Measurements from ENCODE around the gene CCDC47.

The CCDC47 gene

DNA sequence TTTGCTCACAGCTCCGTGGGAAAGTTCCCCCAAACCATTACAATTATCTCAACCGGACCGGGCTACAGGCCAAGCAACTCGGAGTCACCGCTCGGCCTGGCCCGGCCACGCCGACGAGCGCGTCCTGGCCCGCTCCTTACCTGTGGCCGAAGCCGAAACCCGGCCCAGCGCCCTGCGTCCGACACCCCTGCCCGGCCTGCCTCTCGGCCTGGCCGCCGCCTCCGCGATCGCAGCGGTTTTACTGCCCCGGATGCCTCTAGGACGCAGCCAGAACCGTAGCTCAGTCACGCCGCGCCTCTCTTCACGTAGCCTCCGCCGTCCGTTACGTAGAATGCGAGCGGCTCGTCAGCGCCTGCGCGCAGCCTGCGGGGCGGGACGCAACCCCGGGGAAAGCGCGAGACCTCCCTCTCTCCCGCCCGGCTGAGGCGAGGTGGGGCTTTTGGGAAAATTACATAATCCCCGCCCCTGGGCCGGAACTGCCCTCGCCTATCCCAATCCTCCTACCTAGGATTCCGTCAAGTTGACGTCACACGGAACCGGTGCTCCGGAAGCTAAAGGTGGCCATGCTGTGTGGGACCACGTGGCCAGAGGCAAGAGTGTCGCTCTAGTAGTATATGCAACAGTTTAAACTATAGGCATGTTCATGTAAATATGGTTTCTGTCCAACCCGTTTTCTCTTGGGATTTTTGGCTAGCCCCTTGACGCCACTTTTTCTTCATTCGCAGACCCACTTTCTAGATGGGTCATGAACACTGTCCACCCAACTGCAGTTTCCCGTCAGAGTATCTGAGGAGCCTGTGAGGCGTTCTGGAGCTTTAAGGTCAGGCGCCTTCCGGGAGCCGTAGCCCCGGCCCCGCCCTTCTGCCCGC, at the start of gene CCDC47 (continued):
- peak; percentile 94 for TF ChIP-seq YY1 (tag by site-specific recombination; IDR thresholded peaks at IDR 0.05)
- TF ChIP-seq ZNF138 (tag by site-specific recombination; IDR thresholded peaks at IDR 0.05; ENCODE audit: borderline replicate concordance): no peak
- TF ChIP-seq ZFP41 (tag by site-specific recombination; IDR thresholded peaks at IDR 0.05; ENCODE audit: borderline replicate concordance): no peak
- peak; percentile 58; the same call in 1 of the 2 replicates for TF ChIP-seq ZNF184 (tag by site-specific recombination; IDR thresholded peaks at IDR 0.05)
- TF ChIP-seq ZSCAN5A (tag by site-specific recombination; IDR thresholded peaks at IDR 0.05): 0 out of 2 replicates have a peak, but pooled peaks have one; percentile 36
- TF ChIP-seq, protein P1, sequence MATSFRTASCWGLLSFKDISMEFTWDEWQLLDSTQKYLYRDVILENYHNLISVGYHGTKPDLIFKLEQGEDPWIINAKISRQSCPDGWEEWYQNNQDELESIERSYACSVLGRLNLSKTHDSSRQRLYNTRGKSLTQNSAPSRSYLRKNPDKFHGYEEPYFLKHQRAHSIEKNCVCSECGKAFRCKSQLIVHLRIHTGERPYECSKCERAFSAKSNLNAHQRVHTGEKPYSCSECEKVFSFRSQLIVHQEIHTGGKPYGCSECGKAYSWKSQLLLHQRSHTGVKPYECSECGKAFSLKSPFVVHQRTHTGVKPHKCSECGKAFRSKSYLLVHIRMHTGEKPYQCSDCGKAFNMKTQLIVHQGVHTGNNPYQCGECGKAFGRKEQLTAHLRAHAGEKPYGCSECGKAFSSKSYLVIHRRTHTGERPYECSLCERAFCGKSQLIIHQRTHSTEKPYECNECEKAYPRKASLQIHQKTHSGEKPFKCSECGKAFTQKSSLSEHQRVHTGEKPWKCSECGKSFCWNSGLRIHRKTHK (tag by site-specific recombination; IDR thresholded peaks at IDR 0.05): no peak
- TF ChIP-seq ZNF394 (tag by site-specific recombination; IDR thresholded peaks at IDR 0.05; ENCODE audit: borderline replicate concordance): peak; percentile 96
- no peak; the same call in 1 of the 2 replicates for TF ChIP-seq RBAK (tag by site-specific recombination; IDR thresholded peaks at IDR 0.05)
- TF ChIP-seq SCRT1 (tag by site-specific recombination; IDR thresholded peaks at IDR 0.05; ENCODE audit: borderline replicate concordance): peak; percentile 97
- TF ChIP-seq SP7 (tag by site-specific recombination; IDR thresholded peaks at IDR 0.05): peak; percentile 69; the same call in 1 of the 2 replicates
- TF ChIP-seq GLIS1 (tag by site-specific recombination; IDR thresholded peaks at IDR 0.05): peak; percentile 35; the same call in 1 of the 2 replicates
- peak; percentile 90 for TF ChIP-seq ZNF639 (tag by site-specific recombination; IDR thresholded peaks at IDR 0.05)
- TF ChIP-seq, protein P2, sequence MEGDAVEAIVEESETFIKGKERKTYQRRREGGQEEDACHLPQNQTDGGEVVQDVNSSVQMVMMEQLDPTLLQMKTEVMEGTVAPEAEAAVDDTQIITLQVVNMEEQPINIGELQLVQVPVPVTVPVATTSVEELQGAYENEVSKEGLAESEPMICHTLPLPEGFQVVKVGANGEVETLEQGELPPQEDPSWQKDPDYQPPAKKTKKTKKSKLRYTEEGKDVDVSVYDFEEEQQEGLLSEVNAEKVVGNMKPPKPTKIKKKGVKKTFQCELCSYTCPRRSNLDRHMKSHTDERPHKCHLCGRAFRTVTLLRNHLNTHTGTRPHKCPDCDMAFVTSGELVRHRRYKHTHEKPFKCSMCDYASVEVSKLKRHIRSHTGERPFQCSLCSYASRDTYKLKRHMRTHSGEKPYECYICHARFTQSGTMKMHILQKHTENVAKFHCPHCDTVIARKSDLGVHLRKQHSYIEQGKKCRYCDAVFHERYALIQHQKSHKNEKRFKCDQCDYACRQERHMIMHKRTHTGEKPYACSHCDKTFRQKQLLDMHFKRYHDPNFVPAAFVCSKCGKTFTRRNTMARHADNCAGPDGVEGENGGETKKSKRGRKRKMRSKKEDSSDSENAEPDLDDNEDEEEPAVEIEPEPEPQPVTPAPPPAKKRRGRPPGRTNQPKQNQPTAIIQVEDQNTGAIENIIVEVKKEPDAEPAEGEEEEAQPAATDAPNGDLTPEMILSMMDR (tag by site-specific recombination; IDR thresholded peaks at IDR 0.05): no peak; the same call in 1 of the 2 replicates
- peak; percentile 97 for TF ChIP-seq ZEB2 (tag by site-specific recombination; IDR thresholded peaks at IDR 0.05)
- TF ChIP-seq PRDM1 (tag by site-specific recombination; IDR thresholded peaks at IDR 0.05): no peak
- peak; percentile 42; the same call in 1 of the 2 replicates for TF ChIP-seq ZNF561 (tag by site-specific recombination; IDR thresholded peaks at IDR 0.05; ENCODE audit: borderline replicate concordance)
- TF ChIP-seq HOXC10 (CRISPR knock-in tag; IDR thresholded peaks at IDR 0.05): peak; percentile 62; the same call in 1 of the 2 replicates
- peak; percentile 61 for TF ChIP-seq ZFHX2 (tag by site-specific recombination; conservative IDR thresholded peaks at IDR 0.05)

DNA sequence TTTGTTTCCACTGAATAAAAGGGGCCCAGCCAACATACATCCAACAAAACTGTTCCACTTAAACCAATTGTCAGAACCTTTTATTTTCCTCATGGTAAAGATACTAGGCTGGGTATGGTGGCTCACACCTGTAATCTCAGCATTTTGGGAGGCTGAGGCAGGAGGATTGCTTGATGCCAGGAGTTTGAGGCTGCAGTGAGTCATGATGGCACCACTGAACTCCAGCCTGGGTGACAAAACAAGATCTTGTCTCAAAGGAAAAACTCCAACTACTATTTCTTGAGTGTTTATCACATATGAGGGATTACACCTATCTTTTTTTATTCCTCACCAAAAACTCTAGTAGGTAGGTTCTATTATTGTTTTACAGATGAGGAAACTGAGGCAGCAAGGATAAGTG, 49.1 kb upstream of the CCDC47 start:
- Histone ChIP-seq H3K9me3 (ENCODE audit: control insufficient read depth, insufficient read depth, low read depth, low read length) (no peaks in the 10 kb centered on the region), H3K4me1 (ENCODE audit: control insufficient read depth, insufficient read depth, low read length) (peaks cover 3% of the 10 kb centered on the region; the same call in 1 of the 2 replicates), H3K36me3 (ENCODE audit: control insufficient read depth in 2 of 2, insufficient read depth in 1 of 2, low read length in 2 of 2) (peaks cover 60 to 85% of the 10 kb centered on the region in 2 experiments), H3K27ac (ENCODE audit: extremely low read depth, low read depth, low read length) (no peak overlapping the region), H3K4me3 (ENCODE audit: low read depth, low read length) (no peak overlapping the region)
- CTCF ChIA-PET: interaction anchor here (2.0 to 3.3 kb wide), 2 partner anchors 12 kb away, joined by 9 to 18 read pairs; no protein-coding TSS in a partner anchor
- POLR2A ChIA-PET: interaction anchor here (0.6 to 1.4 kb wide), 2 partner anchors 49 to 392 kb away, joined by 5 to 12 read pairs; partner anchors contain the start of genes CCDC47 and DDX42
- TF ChIP-seq WT1 (tag by site-specific recombination; IDR thresholded peaks at IDR 0.05): no peak
- no peak for TF ChIP-seq KLF1 (tag by site-specific recombination; IDR thresholded peaks at IDR 0.05)
- no peak for TF ChIP-seq ZNF16 (tag by site-specific recombination; IDR thresholded peaks at IDR 0.05; ENCODE audit: low read depth)
- no peak for TF ChIP-seq ZNF544 (tag by site-specific recombination; IDR thresholded peaks at IDR 0.05)
- TF ChIP-seq ZNF510 (tag by site-specific recombination; IDR thresholded peaks at IDR 0.05; ENCODE audit: insufficient replicate concordance): no peak
- no peak for TF ChIP-seq ZNF114 (tag by site-specific recombination; IDR thresholded peaks at IDR 0.05)
- TF ChIP-seq, protein P3, sequence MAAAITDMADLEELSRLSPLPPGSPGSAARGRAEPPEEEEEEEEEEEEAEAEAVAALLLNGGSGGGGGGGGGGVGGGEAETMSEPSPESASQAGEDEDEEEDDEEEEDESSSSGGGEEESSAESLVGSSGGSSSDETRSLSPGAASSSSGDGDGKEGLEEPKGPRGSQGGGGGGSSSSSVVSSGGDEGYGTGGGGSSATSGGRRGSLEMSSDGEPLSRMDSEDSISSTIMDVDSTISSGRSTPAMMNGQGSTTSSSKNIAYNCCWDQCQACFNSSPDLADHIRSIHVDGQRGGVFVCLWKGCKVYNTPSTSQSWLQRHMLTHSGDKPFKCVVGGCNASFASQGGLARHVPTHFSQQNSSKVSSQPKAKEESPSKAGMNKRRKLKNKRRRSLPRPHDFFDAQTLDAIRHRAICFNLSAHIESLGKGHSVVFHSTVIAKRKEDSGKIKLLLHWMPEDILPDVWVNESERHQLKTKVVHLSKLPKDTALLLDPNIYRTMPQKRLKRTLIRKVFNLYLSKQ (tag by site-specific recombination; IDR thresholded peaks at IDR 0.05; ENCODE audit: borderline replicate concordance): no peak
